T-helper 2 cell treated with Interferon-gamma antibody and Interleukin-4, amounts not matched to agents 5 μg/mL and 100 μg/mL, for 36 hours (primary cell): Measurements from ENCODE around the gene EFCAB5.
"Not testable (repeated sequence)": the region's sequence is repeated elsewhere in the genome, so short reads cannot be mapped to it uniquely, and the experiment has no call there.

ENCODE experiments used
- DNase-seq: peaks from one replicate; pipeline ENCODE4 v3.0.0; 2021; ENCODE audit warnings: low spot score
- H3K27ac Mint-ChIP-seq: one replicate; pipeline ENCODE4 v1.8.0; 2021; ENCODE audit warnings: mild to moderate bottlenecking, mixed read lengths
- H3K27me3 Mint-ChIP-seq: one replicate; pipeline ENCODE4 v1.8.0; 2021; ENCODE audit warnings: low read depth, mixed read lengths
- H3K36me3 Mint-ChIP-seq: one replicate; pipeline ENCODE4 v1.8.0; 2021; ENCODE audit warnings: low read depth, mixed read lengths
- H3K4me1 Mint-ChIP-seq: one replicate; pipeline ENCODE4 v1.8.0; 2021; ENCODE audit warnings: low read depth, mixed read lengths
- H3K4me3 Mint-ChIP-seq: one replicate; pipeline ENCODE4 v1.8.0; 2022; ENCODE audit warnings: mild to moderate bottlenecking, moderate library complexity, mixed read lengths
- H3K9me3 Mint-ChIP-seq: one replicate; pipeline ENCODE4 v1.8.0; 2021; ENCODE audit warnings: mixed read lengths

Gene EFCAB5

DNA sequence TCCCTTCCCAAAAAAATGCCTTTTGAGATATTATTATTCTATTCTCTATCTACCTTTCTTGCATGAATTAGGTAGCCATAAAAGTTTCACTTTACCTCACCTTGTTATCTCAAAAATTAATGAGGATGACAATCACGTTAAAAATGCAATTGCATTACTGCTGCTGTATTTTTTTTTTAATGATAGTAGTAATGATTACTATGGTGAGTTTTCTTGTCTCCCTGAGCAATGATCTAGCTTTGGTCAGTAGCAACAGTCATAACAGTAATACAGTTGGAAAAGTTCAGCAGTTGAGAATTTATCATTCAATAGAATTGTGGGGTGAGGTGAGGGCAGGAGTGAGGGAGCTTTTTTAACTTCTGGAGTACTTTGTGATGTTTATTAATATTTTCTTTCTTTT, at the start of gene EFCAB5:
TSS of gene EFCAB5 (plus strand) at position 301 of the 400 bp plus-strand sequence. CDS start 163 bp downstream, outside the sequence.
- no peak within 1 kb of the TSS for H3K4me3 Mint-ChIP-seq
- peaks cover 20% of the 10 kb centered on the region for H3K4me1 Mint-ChIP-seq
- no peak within 1 kb of the TSS for H3K27ac Mint-ChIP-seq
- no peaks in the 10 kb centered on the region for H3K27me3 Mint-ChIP-seq
- H3K9me3 Mint-ChIP-seq = no peaks in the 10 kb centered on the region
- no peak for DNase-seq
- H3K36me3 Mint-ChIP-seq = no peaks in the 10 kb centered on the region

DNA sequence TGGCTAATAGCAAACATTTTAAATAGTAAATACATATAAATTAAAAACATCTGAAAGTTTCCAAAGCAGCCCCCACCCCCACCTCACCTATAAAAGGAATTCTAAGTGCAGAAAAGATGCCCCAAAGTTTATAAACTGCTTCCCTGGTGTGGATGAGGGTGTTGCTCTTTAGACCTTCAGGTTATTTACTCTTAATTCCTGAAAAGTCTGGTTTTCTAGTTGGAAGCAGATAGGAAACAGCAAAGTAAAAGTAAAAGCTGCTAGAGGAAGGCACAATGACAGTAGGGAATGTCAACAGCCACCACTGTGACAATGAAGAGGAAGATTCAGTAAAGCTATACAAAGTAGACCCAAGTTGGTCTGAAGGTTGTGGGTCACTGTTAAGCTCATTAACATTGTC, 49.2 kb upstream of the EFCAB5 start:
- Mint-ChIP-seq H3K27me3 (no peaks in the 10 kb centered on the region), H3K4me1 (peaks cover 5% of the 10 kb centered on the region), H3K4me3 (no peak overlapping the region), H3K9me3 (peaks cover 11% of the 10 kb centered on the region), H3K27ac (no peak overlapping the region), H3K36me3 (peaks cover 21% of the 10 kb centered on the region)
- DNase-seq = no peak

DNA sequence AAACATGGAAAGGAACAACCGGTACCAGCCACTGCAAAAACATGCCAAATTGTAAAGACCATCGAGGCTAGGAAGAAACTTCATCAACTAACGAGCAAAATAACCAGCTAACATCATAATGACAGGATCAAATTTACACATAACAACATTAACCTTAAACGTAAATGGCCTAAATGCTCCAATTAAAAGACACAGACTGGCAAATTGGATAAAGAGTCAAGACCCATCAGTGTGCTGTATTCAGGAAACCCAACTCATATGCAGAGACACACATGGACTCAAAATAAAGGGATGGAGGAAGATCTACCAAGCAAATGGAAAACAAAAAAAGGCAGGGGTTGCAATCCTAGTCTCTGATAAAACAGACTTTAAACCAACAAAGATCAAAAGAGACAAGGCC, 44.3 kb upstream of the EFCAB5 start:
- not testable (repeated sequence) for H3K4me3 Mint-ChIP-seq, H3K27me3 Mint-ChIP-seq, H3K4me1 Mint-ChIP-seq, H3K27ac Mint-ChIP-seq, DNase-seq, H3K36me3 Mint-ChIP-seq
- H3K9me3 Mint-ChIP-seq = peaks cover 15% of the 10 kb centered on the region

DNA sequence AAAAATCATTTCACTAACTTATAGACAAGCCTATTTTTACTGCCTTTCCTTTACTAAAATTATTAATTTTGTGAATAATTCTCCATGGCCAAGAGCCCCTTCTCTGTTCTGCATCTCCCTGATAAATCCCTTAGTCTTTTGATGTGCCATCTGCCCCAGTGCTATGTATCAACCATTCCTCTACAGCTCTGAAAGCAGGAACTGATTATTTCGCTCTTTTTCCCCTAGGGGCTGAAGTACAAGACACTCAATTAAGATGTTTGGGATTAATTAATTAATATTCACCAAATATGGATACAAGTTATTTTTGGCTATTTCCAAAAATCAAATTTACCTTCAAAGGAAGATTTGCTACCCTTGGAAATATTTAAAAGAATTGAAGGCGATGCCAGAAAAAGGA, 38.0 kb upstream of the EFCAB5 start:
- Mint-ChIP-seq H3K36me3 (peaks cover 27% of the 10 kb centered on the region), H3K4me3 (no peak overlapping the region), H3K9me3 (peaks cover 17% of the 10 kb centered on the region), H3K27me3 (no peaks in the 10 kb centered on the region), H3K27ac (no peak overlapping the region), H3K4me1 (peaks cover 16% of the 10 kb centered on the region)
- no peak for DNase-seq

DNA sequence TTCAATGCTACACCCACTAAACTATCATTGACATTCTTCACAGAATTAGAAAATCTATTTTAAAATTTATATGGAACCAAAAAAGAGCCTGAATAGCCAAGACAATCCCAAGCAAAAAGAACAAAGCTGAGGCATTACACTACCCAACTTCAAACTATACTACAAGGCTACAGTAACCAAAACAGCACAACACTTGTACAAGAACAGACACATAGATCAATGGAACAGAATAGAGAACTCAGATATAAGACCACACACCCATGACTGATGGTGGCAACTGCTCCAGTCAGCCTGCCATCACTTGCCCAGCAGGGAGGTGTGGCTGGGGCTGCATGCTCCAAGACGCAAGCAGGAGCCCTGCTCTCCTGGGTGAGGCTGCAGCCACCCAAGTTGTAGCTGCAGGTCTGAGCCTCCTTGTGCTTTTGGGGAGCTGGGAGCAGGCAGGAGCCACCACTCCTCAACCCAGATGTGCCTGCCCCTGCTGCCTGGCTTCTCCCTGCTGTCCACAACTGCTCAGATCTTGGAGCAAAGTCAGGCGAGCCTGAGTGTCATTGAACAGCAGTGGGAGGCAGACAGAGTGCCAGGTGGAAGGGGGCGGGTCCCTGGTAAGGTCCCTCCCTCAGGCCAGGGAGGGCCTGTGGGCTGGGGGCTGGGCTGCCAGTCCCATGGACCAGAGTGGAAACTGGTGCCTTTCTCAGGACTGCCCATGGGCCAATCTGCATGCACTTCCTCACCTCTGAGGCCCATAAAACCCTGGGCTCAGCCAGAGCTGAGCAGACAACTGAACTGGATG, 36.2 kb upstream of the EFCAB5 start:
- H3K36me3 Mint-ChIP-seq = peaks cover 29% of the 10 kb centered on the region
- no peak overlapping the region for H3K4me3 Mint-ChIP-seq
- H3K9me3 Mint-ChIP-seq = peaks cover 17% of the 10 kb centered on the region
- no peak for DNase-seq
- no peak overlapping the region for H3K27ac Mint-ChIP-seq
- H3K4me1 Mint-ChIP-seq = peaks cover 20% of the 10 kb centered on the region
- H3K27me3 Mint-ChIP-seq = no peaks in the 10 kb centered on the region

GRCh38 chr17:29905879-29906167, 35.6 kb upstream of the EFCAB5 start:
- H3K4me1 Mint-ChIP-seq = peaks cover 20% of the 10 kb centered on the region

GRCh38 chr17:29906969-29907368, 34.5 kb upstream of the EFCAB5 start:
- Mint-ChIP-seq H3K27me3 (no peaks in the 10 kb centered on the region), H3K27ac (no peak overlapping the region), H3K36me3 (peaks cover 30% of the 10 kb centered on the region), H3K4me1 (peaks cover 16% of the 10 kb centered on the region), H3K9me3 (peaks cover 17% of the 10 kb centered on the region), H3K4me3 (no peak overlapping the region)
- DNase-seq = no peak

More at GRCh38 chr17:29905879-29906167, 35.6 kb upstream of the EFCAB5 start:
- DNase-seq = no peak
- no peak overlapping the region for H3K4me3 Mint-ChIP-seq
- H3K36me3 Mint-ChIP-seq = peaks cover 29% of the 10 kb centered on the region
- H3K27ac Mint-ChIP-seq = no peak overlapping the region
- H3K9me3 Mint-ChIP-seq = peaks cover 17% of the 10 kb centered on the region
- H3K27me3 Mint-ChIP-seq = no peaks in the 10 kb centered on the region

GRCh38 chr17:29909236-29910003, 32.0 kb upstream of the EFCAB5 start:
- no peaks in the 10 kb centered on the region for H3K27me3 Mint-ChIP-seq
- no peak overlapping the region for H3K4me3 Mint-ChIP-seq
- no peak overlapping the region for H3K27ac Mint-ChIP-seq
- peaks cover 17% of the 10 kb centered on the region for H3K9me3 Mint-ChIP-seq
- H3K4me1 Mint-ChIP-seq = peaks cover 10% of the 10 kb centered on the region
- H3K36me3 Mint-ChIP-seq = peaks cover 28% of the 10 kb centered on the region
- DNase-seq = no peak

DNA sequence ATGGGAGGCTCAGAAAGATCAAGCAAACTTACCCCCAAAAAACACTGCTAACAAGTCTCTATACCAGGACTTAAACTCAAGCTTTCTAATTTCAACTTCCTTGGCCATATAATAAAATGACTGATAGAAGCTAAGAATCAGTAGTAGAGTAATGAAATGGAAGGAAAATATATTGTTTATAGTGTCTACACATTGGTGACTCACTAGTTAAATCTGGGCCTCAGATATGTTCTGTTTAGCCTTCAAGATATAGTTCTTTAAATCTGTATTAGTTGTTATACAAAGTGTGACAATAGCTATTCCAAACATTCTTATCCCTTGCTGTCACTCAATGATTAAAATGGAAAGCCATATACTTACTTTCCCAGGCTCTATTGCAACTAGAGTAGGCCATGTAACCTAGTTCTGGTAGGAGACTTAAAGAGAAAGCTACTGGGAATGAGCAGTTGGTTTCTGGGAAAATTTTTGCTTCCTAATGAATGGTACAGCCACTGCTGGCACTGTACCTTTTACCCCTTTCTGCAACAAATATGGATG, 29.7 kb upstream of the EFCAB5 start:
- Mint-ChIP-seq H3K4me3 (no peak overlapping the region), H3K4me1 (peaks cover 13% of the 10 kb centered on the region), H3K9me3 (peaks cover 8% of the 10 kb centered on the region), H3K27me3 (no peaks in the 10 kb centered on the region), H3K36me3 (peaks cover 12% of the 10 kb centered on the region), H3K27ac (no peak overlapping the region)
- DNase-seq = no peak

DNA sequence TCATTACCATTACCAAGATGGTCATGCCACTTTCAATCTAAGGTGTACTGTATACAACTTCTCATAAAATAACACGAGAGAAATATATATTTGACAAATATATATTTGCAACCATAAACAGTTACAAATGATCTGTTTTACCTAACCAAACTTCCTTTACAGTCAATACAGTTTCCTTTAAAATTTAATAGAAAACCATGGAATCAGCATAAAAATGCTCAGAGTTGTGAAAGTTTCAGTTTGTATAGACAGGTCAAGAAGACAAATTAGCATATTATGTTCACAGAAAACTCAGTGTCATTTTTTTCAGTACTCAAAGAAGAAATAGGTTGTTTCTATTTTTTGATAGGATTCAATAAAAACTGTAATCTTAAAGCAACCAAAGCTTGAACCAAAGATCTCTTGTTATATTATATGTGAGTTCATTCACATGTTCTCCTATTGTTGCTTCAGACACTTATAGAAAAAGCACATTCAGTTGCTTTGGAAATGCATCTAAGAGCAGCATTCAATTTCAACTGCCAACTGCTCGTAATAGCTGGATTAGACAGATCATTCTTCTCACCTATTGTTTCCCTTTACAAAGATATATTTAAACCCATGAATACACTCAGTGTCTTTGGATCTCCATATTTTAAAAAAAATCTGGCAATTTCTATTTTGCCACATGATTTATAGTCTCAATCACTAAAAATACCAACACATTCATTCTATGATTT, 26.5 kb upstream of the EFCAB5 start:
- Mint-ChIP-seq H3K9me3 (no peaks in the 10 kb centered on the region), H3K4me1 (peaks cover 20% of the 10 kb centered on the region), H3K4me3 (no peak overlapping the region), H3K36me3 (peaks cover 6% of the 10 kb centered on the region), H3K27ac (no peak overlapping the region), H3K27me3 (no peaks in the 10 kb centered on the region)
- DNase-seq = no peak

- Mint-ChIP-seq H3K27me3 (no peaks in the 10 kb centered on the region), H3K4me3 (no peak overlapping the region), H3K27ac (no peak overlapping the region), H3K9me3 (no peaks in the 10 kb centered on the region), H3K4me1 (peaks cover 20% of the 10 kb centered on the region), H3K36me3 (peaks cover 4% of the 10 kb centered on the region)
- DNase-seq = no peak
Measured at GRCh38 chr17:29918016-29918415, 23.4 kb upstream of the EFCAB5 start.

- Mint-ChIP-seq H3K27me3 (no peaks in the 10 kb centered on the region), H3K27ac (no peak overlapping the region), H3K4me3 (no peak overlapping the region), H3K36me3 (peaks cover 4% of the 10 kb centered on the region), H3K9me3 (no peaks in the 10 kb centered on the region), H3K4me1 (peaks cover 20% of the 10 kb centered on the region)
- no peak for DNase-seq
Measured at GRCh38 chr17:29918922-29919856, 22.2 kb upstream of the EFCAB5 start.

GRCh38 chr17:29924786-29925185, 16.6 kb upstream of the EFCAB5 start:
- Mint-ChIP-seq H3K27ac (no peak overlapping the region), H3K36me3 (peaks cover 9% of the 10 kb centered on the region), H3K27me3 (no peaks in the 10 kb centered on the region), H3K9me3 (no peaks in the 10 kb centered on the region), H3K4me3 (no peak overlapping the region), H3K4me1 (peaks cover 21% of the 10 kb centered on the region)
- no peak for DNase-seq
